Measurements from ENCODE around the gene SIRT3.

The SIRT3 gene

DNA sequence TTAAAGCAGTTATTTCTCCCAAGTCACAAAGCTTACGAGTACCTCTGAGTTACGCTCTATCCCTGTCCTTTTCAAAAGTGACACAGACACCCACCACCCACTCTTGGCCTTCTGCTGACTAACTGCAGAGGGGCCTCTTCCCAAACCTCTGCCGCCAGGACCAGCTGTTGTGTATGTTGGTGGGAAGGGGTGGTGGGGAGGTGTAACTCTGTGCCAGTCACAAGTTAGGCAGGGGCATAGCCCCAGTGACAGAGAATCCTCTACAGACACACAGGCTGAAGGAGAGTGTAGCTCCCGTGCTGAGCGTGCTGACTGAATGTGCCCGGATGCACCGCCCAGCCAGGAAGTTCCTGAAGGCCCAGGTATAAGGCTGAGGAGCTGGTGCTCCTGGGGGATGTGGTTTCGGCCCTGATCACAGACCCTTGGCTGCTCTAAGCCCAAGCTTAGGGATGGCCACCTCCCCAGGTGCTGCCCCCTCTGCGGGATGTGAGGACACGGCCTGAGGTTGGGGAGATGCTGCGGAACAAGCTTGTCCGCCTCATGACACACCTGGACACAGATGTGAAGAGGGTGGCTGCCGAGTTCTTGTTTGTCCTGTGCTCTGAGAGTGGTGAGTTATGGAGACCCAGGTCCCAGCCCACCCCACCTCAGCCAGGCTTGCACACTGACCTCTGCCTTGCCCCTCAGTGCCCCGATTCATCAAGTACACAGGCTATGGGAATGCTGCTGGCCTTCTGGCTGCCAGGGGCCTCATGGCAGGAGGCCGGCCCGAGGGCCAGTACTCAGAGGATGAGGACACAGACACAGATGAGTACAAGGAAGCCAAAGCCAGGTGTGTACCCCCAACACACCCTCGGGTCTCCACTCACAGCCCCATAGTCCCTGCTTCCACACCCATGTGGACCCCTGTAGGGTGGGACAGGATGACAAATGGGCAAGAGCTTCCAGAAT, 23.7 kb downstream of the SIRT3 start:
- DNase-seq (ENCODE audit: extremely low read depth, low read depth) = no peak
- TF ChIP-seq, protein P1, sequence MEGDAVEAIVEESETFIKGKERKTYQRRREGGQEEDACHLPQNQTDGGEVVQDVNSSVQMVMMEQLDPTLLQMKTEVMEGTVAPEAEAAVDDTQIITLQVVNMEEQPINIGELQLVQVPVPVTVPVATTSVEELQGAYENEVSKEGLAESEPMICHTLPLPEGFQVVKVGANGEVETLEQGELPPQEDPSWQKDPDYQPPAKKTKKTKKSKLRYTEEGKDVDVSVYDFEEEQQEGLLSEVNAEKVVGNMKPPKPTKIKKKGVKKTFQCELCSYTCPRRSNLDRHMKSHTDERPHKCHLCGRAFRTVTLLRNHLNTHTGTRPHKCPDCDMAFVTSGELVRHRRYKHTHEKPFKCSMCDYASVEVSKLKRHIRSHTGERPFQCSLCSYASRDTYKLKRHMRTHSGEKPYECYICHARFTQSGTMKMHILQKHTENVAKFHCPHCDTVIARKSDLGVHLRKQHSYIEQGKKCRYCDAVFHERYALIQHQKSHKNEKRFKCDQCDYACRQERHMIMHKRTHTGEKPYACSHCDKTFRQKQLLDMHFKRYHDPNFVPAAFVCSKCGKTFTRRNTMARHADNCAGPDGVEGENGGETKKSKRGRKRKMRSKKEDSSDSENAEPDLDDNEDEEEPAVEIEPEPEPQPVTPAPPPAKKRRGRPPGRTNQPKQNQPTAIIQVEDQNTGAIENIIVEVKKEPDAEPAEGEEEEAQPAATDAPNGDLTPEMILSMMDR (IDR thresholded peaks at IDR 0.05; ENCODE audit: low read depth, low read length) = no peak

DNA sequence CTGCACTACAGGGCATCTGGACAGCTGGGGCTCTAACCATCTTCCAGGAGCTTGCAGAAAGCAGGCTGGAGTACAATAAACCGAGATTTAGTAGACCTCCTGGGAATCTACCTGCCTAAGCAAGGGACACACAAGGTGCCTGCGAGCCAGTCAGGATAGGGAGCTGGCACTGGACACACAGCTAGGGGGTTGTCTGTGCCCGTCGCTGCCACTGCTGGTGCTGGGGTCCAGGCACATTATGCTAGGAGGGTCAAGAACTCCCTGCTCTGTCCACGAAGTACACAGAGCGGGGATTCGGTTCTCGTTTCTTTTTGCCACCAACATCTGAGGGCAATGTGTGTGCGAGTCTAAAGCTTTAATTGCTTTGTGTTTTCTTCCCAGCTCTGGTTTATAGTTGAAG, 24.4 kb downstream of the SIRT3 start:
- no peak for DNase-seq (ENCODE audit: extremely low read depth, low read depth)
- TF ChIP-seq, protein P1 (IDR thresholded peaks at IDR 0.05; ENCODE audit: low read depth, low read length) = no peak

DNA sequence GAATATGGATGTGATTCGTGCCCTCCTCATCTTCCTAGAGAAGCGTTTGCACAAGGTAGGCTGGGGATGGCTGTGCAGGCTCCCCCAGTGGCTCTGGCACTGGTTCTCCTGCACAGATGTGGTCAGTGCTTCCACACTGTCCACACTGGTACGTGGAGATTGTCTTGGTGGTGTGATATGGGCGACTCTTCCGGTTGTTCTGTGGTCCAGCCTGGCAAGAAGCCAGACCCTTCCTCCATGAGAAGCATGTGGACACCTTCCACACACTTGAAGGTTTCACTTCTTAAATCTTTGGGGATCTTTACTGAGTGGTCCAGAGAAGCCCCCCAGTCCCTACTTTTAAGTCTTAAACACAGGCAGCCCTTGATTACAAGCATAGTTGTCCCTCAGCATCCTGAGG, 24.8 kb downstream of the SIRT3 start:
- TF ChIP-seq, protein P1 (IDR thresholded peaks at IDR 0.05; ENCODE audit: low read depth, low read length) = no peak
- DNase-seq (ENCODE audit: extremely low read depth, low read depth) = no peak

DNA sequence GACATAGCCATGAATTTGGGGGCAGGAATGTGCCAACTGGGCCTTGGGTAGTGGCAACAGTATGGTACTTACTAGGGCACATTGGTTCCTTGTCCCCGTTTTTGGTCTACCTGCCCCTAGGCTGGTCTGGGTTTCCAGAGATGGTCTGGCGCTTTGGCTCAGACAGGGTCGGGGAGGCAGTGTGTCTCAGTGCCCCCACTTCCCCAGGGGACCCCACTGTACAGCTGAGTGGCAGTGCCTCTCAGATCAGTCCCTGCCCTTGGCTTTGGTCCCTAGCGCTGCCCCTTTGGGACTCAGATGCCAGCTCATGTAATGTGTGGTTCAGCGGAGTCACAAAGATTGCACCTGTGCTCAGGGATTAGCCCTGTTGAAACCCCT, 25.4 kb downstream of the SIRT3 start:
- TF ChIP-seq, protein P1 (IDR thresholded peaks at IDR 0.05; ENCODE audit: low read depth, low read length) = no peak
- DNase-seq (ENCODE audit: extremely low read depth, low read depth) = no peak

DNA sequence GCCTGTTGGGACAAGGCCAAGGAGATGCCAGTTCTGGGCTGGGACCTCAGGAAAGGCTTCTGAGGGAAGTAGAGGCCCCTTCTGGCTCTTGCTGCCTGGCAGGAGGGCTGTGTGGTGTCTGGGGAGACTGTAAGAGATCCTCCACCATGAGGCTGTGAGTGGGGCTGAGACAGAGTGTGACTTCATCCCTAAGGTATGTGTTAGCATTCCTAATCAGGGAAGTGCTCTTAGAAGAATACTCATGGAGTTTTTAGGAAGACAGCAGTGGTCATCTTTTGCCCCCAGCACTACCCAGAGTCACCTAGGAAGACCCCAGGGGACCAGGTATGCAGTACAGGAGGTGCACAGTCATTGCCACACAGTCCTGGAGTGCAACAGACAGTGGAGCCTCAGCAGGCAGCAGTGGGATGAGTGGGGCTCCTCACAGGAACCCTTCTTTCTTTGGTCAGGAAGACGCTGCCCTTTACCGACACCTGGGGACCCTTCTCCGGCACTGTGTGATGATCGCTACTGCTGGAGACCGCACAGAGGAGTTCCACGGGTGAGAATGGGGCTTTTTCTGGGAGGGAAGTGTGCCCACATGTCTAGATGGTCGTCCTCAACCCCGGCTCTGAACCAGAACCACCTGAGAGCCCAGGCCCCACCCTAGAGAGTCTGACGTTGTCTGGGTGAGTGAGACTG, 25.9 kb downstream of the SIRT3 start:
- DNase-seq (ENCODE audit: extremely low read depth, low read depth) = no peak
- TF ChIP-seq, protein P1 (IDR thresholded peaks at IDR 0.05; ENCODE audit: low read depth, low read length) = no peak

DNA sequence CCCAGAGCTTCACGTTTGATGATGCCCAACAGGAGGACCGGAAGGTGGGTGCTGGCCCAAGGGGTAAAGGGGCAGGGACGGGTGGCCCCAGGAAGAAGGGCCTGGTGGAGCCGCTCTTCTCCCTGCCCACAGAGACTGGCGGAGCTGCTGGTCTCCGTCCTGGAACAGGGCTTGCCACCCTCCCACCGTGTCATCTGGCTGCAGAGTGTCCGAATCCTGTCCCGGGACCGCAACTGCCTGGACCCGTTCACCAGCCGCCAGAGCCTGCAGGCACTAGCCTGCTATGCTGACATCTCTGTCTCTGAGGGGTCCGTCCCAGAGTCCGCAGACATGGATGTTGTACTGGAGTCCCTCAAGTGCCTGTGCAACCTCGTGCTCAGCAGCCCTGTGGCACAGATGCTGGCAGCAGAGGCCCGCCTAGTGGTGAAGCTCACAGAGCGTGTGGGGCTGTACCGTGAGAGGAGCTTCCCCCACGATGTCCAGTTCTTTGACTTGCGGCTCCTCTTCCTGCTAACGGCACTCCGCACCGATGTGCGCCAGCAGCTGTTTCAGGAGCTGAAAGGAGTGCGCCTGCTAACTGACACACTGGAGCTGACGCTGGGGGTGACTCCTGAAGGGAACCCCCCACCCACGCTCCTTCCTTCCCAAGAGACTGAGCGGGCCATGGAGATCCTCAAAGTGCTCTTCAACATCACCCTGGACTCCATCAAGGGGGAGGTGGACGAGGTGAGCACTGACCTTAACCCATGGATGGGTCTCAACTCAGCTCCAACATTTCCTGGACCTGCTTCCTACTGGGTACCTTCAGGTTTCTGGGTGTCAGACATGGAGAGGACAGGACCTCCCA, 26.6 kb downstream of the SIRT3 start:
- no peak for DNase-seq (ENCODE audit: extremely low read depth, low read depth)
- TF ChIP-seq, protein P1 (IDR thresholded peaks at IDR 0.05; ENCODE audit: low read depth, low read length) = no peak
